K562 (cell line): ENCODE data around the gene ABHD16B. TPM values are rescaled to one million over a fixed set of nuclear protein-coding genes. Genes with fewer than 3 reads are reported as not detected.

ENCODE experiments used
- E2F6 ChIP-seq, 2 experiments: IDR thresholded peaks; 2 replicates each; pipeline ENCODE4 v1.6.1; 2011; ENCODE audit warnings: borderline replicate concordance in 1 of 2, control low read depth in 1 of 2, low read depth in 1 of 2, low read length in 1 of 2, mild to moderate bottlenecking in 1 of 2, mixed read lengths in 1 of 2, moderate library complexity in 1 of 2; ENCODE audit not compliant: insufficient read depth in 1 of 2, insufficient read length in 1 of 2, poor library complexity in 1 of 2, severe bottlenecking in 1 of 2; ENCODE audit errors: extremely low read depth in 1 of 2
- HMGXB4 ChIP-seq: sonication (generic); formaldehyde crosslinking; IDR thresholded peaks from 2 replicates; pipeline ENCODE4 v1.8.1; 2023; ENCODE audit warnings: mild to moderate bottlenecking, missing genetic modification reagents
- HOMEZ ChIP-seq: fragments of 250-450 bp; sonication (Bioruptor Pico); IDR thresholded peaks from 2 replicates; pipeline ENCODE4 v1.4.0; 2020; ENCODE audit warnings: mild to moderate bottlenecking, moderate library complexity
- IRF1 ChIP-seq: sonication (generic); formaldehyde crosslinking; IDR thresholded peaks from 2 replicates; pipeline ENCODE4 v1.8.0; 2022; ENCODE audit warnings: missing genetic modification reagents, mild to moderate bottlenecking, borderline replicate concordance
- MLX ChIP-seq, 2 experiments: fragments of 450-650 bp in 1 of 2; sonication (generic) in 1 of 2; formaldehyde crosslinking; conservative IDR thresholded peaks; 2 replicates each; pipeline versions ENCODE4 v1.4.0 to v1.8.1; 2020 to 2022; ENCODE audit warnings: mild to moderate bottlenecking in 1 of 2, missing genetic modification reagents in 1 of 2
- NFRKB ChIP-seq: fragments of 450-650 bp; IDR thresholded peaks from 2 replicates; pipeline ENCODE4 v1.6.1; 2016; ENCODE audit warnings: low read depth
- NFXL1 ChIP-seq: fragments of 450-650 bp; formaldehyde crosslinking; IDR thresholded peaks from 2 replicates; pipeline ENCODE4 v1.4.0; 2021; ENCODE audit warnings: mild to moderate bottlenecking
- NFYB ChIP-seq: IDR thresholded peaks from 2 replicates; pipeline ENCODE4 v1.6.1; 2011; ENCODE audit warnings: mild to moderate bottlenecking, moderate library complexity; ENCODE audit not compliant: insufficient read length; ENCODE audit errors: extremely low read depth
- POLR2H ChIP-seq: IDR thresholded peaks from 2 replicates; pipeline ENCODE4 v1.6.1; 2016; ENCODE audit warnings: missing genetic modification characterization, low read depth, mild to moderate bottlenecking, control low read depth, missing compliant biosample characterization, moderate library complexity
- ZNF124 ChIP-seq: sonication (generic); formaldehyde crosslinking; IDR thresholded peaks from 2 replicates; pipeline ENCODE4 v1.8.1; 2022; ENCODE audit warnings: missing genetic modification reagents
- ZNF197 ChIP-seq: fragments of 200-800 bp; sonication (Bioruptor generic); IDR thresholded peaks from 2 replicates; pipeline ENCODE4 v1.6.1; 2016; ENCODE audit warnings: low read depth, missing genetic modification characterization, missing compliant biosample characterization
- ZNF277 ChIP-seq: fragments of 250-450 bp; sonication (Bioruptor Pico); IDR thresholded peaks from 2 replicates; pipeline ENCODE4 v1.8.0; 2022; ENCODE audit warnings: inconsistent platforms, mild to moderate bottlenecking, moderate library complexity, borderline replicate concordance
- polyA plus RNA-seq, 8 experiments: library from polyadenylated mRNA; depleted of rRNA in 4 of 8; stranded (reverse) in 5 of 8; unstranded in 3 of 8; fragments of >200 nt; fragmentation: Nextera tagmentation in 2 of 8; fragmentation: Illumina TruSeq in 1 of 8; extraction: Ambion mirVana in 2 of 8; extraction: Trizol in 1 of 8; gene quantifications; 2 replicates each; pipeline versions ENCODE4 v1.2.1 to v1.2.3, GENCODE V29; 2011 to 2014; ENCODE audit warnings: inconsistent platforms in 1 of 8, missing spikeins in 1 of 8
- total RNA-seq, 7 experiments: library from RNA; depleted of rRNA in 6 of 7; stranded (reverse); fragments of >200 nt in 6 of 7; fragmentation: Illumina TruSeq in 2 of 7; extraction: Trizol in 2 of 7; gene quantifications; 2 replicates each; pipeline versions ENCODE4 v1.2.1 to v1.2.3, GENCODE V29; 2011 to 2021; ENCODE audit warnings: low replicate concordance in 1 of 7
- TF ChIP-seq, protein P1 (sequence below): sonication (generic); formaldehyde crosslinking; IDR thresholded peaks from 2 replicates; pipeline ENCODE4 v1.8.0; 2022; ENCODE audit warnings: mild to moderate bottlenecking, missing genetic modification reagents
- TF ChIP-seq, protein P2 (sequence below): fragments of 250-450 bp; sonication (Bioruptor Pico); IDR thresholded peaks from 2 replicates; pipeline ENCODE4 v1.4.0; 2020; ENCODE audit warnings: mild to moderate bottlenecking
- TF ChIP-seq, protein P3 (sequence below): fragments of 450-650 bp; IDR thresholded peaks from 2 replicates; pipeline ENCODE4 v1.6.1; 2016; ENCODE audit warnings: low read depth, mild to moderate bottlenecking, moderate library complexity

Gene ABHD16B
- total and polyA plus RNA-seq, 9 of the 15 experiments (the other 6 are each of a cell fraction or from before 2014, with no cell fraction given) = not detected

DNA sequence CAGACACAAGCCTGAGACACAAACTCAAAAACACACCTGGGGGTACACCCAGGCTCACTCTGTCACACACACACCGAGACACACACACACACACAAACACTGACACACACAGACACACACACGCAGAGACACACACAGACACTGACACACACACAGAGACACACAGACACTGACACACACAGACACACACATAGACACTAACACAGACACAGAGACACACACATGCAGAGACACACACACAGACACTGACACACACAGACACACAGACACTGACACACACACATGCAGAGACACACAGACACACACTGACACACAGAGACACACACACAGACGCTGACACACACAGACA lies 14.4 kb upstream of the ABHD16B start (continued):
- TF ChIP-seq MLX (CRISPR knock-in tag; conservative IDR thresholded peaks at IDR 0.05) (no peak), NFXL1 (CRISPR knock-in tag) (no peak), NFRKB (peak; percentile 55; the same call in 1 of the 2 replicates), POLR2H (tag) (no peak), ZNF124 (CRISPR knock-in tag) (no peak), ZNF197 (no peak), NFYB (no peak), IRF1 (no peak), E2F6 (IDR thresholded peaks at IDR 0.05; ENCODE audit: borderline replicate concordance in 1 of 2, extremely low read depth in 1 of 2, insufficient read depth in 1 of 2, insufficient read length in 1 of 2, low read depth in 1 of 2, low read length in 1 of 2, poor library complexity in 1 of 2, severe bottlenecking in 1 of 2) (no peak), HMGXB4 (CRISPR knock-in tag) (no peak), HOMEZ (no peak), ZNF277 (no peak)
- TF ChIP-seq, protein P1, sequence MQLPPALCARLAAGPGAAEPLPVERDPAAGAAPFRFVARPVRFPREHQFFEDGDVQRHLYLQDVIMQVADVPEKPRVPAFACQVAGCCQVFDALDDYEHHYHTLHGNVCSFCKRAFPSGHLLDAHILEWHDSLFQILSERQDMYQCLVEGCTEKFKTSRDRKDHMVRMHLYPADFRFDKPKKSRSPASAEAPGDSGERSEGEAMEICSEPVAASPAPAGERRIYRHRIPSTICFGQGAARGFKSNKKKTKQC (CRISPR knock-in tag) = no peak
- TF ChIP-seq, protein P2, sequence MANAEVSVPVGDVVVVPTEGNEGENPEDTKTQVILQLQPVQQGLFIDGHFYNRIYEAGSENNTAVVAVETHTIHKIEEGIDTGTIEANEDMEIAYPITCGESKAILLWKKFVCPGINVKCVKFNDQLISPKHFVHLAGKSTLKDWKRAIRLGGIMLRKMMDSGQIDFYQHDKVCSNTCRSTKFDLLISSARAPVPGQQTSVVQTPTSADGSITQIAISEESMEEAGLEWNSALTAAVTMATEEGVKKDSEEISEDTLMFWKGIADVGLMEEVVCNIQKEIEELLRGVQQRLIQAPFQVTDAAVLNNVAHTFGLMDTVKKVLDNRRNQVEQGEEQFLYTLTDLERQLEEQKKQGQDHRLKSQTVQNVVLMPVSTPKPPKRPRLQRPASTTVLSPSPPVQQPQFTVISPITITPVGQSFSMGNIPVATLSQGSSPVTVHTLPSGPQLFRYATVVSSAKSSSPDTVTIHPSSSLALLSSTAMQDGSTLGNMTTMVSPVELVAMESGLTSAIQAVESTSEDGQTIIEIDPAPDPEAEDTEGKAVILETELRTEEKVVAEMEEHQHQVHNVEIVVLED (CRISPR knock-in tag) = no peak
- TF ChIP-seq, protein P3, sequence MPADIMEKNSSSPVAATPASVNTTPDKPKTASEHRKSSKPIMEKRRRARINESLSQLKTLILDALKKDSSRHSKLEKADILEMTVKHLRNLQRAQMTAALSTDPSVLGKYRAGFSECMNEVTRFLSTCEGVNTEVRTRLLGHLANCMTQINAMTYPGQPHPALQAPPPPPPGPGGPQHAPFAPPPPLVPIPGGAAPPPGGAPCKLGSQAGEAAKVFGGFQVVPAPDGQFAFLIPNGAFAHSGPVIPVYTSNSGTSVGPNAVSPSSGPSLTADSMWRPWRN = no peak
